Vagina (tissue), 2 donors: ENCODE data around the gene PCYT2.

Experiments
- POLR2A ChIP-seq, 2 donors: fragments of 450-650 bp; IDR thresholded peaks; one replicate each; pipeline ENCODE4 v1.6.1; 2017; ENCODE audit warnings: antibody characterized with exemption in 2 of 2, mild to moderate bottlenecking in 2 of 2, moderate library complexity in 2 of 2
- TF ChIP-seq, protein P1 (sequence below), 3 experiments: fragments of 450-650 bp in 2 of 3; fragments of 200-600 bp in 1 of 3; sonication (generic) in 1 of 3; IDR thresholded peaks; one replicate each; pipeline ENCODE4 v1.5.1; 2017 to 2019; ENCODE audit warnings: antibody characterized with exemption in 3 of 3, mild to moderate bottlenecking in 2 of 3, moderate library complexity in 2 of 3

DNA sequence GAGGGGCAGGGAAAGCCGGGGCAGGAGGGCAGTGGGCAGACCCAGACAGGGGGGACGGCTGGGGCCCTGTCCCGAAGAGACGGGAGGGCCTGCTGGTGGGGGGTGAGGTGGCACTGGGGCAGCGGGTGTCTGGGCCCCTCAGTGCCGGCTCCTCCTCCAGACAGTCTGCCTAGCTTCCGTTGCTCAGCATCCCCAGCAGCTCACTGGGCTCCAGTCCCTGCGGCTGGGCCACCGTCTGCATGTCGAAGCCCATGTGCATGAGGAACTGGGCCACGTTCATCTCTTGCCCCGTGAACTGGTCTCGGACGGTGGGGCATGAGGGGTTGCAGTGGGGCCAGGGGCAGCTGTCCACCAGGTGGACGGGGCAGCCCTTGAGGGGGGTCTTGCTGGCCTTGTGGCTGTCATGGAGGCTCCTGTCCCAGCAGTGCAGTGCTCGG lies 41.6 kb upstream of the PCYT2 start:
- TF ChIP-seq, protein P1, sequence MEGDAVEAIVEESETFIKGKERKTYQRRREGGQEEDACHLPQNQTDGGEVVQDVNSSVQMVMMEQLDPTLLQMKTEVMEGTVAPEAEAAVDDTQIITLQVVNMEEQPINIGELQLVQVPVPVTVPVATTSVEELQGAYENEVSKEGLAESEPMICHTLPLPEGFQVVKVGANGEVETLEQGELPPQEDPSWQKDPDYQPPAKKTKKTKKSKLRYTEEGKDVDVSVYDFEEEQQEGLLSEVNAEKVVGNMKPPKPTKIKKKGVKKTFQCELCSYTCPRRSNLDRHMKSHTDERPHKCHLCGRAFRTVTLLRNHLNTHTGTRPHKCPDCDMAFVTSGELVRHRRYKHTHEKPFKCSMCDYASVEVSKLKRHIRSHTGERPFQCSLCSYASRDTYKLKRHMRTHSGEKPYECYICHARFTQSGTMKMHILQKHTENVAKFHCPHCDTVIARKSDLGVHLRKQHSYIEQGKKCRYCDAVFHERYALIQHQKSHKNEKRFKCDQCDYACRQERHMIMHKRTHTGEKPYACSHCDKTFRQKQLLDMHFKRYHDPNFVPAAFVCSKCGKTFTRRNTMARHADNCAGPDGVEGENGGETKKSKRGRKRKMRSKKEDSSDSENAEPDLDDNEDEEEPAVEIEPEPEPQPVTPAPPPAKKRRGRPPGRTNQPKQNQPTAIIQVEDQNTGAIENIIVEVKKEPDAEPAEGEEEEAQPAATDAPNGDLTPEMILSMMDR (IDR thresholded peaks at IDR 0.05): no peak
- no peak for TF ChIP-seq POLR2A (IDR thresholded peaks at IDR 0.05)
